Measurements from ENCODE around the gene CEP97. TPM values are rescaled to one million over a fixed set of nuclear protein-coding genes. Genes with fewer than 3 reads are reported as not detected.
"Not testable (repeated sequence)": the region's sequence is repeated elsewhere in the genome, so short reads cannot be mapped to it uniquely, and the experiment has no call there.

Gene CEP97
- total and polyA plus RNA-seq, 11 donors = 1.9 to 12.3 (median 6.8) TPM

DNA sequence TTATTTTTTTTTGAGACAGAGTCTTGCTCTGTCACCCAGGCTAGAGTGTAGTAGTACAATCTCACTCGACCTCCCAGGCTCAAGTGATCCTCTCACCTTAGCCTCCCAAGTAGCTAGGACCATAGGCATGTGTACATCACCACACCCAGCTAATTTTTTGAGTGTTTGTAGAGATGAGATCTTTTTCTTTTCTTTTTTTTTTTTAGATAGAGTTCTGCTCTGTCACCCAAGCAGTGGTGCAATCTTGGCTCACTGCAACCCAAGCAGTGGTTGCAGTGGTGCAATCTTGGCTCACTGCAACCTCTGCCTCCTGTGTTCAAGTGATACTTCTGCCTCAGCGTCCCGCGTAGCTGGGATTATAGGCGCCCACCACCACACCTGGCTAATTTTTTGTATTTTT is 5.2 kb downstream of the CEP97 start:
- no peak for DNase-seq
- H3K36me3 ChIP-seq = peaks cover 0 to 76% (median 62%) of the 10 kb centered on the region in 9 donors
- H3K27me3 ChIP-seq = no peaks in the 10 kb centered on the region
- intact Hi-C loops (cut with DNase I) = loop anchor here in 1 of 10 donors (5.0 kb wide), 2 partner anchors 42 to 48 kb away; partner anchors contain the start of genes NXPE3 and RPL24
- no peak for TF ChIP-seq POLR2A (IDR thresholded peaks at IDR 0.05)
- TF ChIP-seq, protein P1, sequence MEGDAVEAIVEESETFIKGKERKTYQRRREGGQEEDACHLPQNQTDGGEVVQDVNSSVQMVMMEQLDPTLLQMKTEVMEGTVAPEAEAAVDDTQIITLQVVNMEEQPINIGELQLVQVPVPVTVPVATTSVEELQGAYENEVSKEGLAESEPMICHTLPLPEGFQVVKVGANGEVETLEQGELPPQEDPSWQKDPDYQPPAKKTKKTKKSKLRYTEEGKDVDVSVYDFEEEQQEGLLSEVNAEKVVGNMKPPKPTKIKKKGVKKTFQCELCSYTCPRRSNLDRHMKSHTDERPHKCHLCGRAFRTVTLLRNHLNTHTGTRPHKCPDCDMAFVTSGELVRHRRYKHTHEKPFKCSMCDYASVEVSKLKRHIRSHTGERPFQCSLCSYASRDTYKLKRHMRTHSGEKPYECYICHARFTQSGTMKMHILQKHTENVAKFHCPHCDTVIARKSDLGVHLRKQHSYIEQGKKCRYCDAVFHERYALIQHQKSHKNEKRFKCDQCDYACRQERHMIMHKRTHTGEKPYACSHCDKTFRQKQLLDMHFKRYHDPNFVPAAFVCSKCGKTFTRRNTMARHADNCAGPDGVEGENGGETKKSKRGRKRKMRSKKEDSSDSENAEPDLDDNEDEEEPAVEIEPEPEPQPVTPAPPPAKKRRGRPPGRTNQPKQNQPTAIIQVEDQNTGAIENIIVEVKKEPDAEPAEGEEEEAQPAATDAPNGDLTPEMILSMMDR (IDR thresholded peaks at IDR 0.05) = no peak
- ATAC-seq = no peak
- H3K9me3 ChIP-seq = no peaks in the 10 kb centered on the region
- peaks cover 0 to 9% (median 5%) of the 10 kb centered on the region in 12 donors for H3K4me1 ChIP-seq
- no peak overlapping the region for H3K27ac ChIP-seq
- no peak overlapping the region for H3K4me3 ChIP-seq
- WGBS, 4 donors = 94 to 97% (median 97%) methylated on average over 5 of the region's 5 CpGs

DNA sequence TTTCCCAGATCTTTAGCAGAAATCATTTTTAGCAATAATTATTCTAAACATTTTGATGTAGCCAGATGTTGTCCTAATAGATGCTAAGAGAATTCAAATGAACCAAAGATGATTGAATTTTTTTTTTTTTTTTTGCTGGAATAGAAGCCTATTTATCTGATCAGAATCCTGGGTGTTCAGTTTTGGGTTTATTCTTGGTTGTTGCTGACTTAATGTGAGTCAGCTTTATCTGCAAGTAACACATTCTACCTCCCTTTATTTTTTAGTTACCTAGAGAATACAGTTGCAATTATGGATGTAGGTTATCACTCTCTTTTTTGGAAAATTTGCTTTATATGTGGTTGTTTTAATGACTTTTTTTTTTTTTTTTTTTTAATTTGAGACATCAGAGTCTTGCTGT is 6.4 kb downstream of the CEP97 start:
- H3K36me3 ChIP-seq = peaks cover 0 to 88% (median 74%) of the 10 kb centered on the region in 9 donors
- H3K9me3 ChIP-seq = no peaks in the 10 kb centered on the region
- H3K27ac ChIP-seq = no peak overlapping the region
- H3K4me1 ChIP-seq = peaks cover 0 to 4% (median 2%) of the 10 kb centered on the region in 12 donors
- ATAC-seq = no peak
- DNase-seq = no peak
- TF ChIP-seq POLR2A (IDR thresholded peaks at IDR 0.05) = no peak
- TF ChIP-seq, protein P1 (IDR thresholded peaks at IDR 0.05) = no peak
- no peaks in the 10 kb centered on the region for H3K27me3 ChIP-seq
- intact Hi-C loops (cut with DNase I) = no loop called here
- no peak overlapping the region for H3K4me3 ChIP-seq

DNA sequence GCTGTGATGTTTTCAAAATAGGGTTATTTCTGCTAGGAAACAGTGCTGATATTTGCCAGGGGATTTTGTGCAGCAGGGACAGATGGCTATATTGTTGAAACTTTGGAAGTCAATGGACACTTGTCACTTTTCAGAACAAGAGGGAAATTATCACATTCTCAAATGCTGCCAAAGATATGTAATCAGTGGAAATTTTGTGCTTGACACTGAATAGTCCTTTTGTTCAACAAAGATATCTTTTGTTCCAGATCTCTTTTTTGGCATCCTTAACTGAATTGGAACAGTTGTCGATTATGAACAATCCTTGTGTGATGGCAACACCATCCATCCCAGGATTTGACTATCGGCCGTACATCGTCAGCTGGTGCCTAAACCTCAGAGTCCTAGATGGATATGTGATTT is 7.8 kb downstream of the CEP97 start:
- TF ChIP-seq, protein P1 (IDR thresholded peaks at IDR 0.05) = no peak
- no peak for TF ChIP-seq POLR2A (IDR thresholded peaks at IDR 0.05)
- H3K4me1 ChIP-seq = no peaks in the 10 kb centered on the region
- no peak overlapping the region for H3K27ac ChIP-seq
- H3K4me3 ChIP-seq = no peak overlapping the region
- H3K27me3 ChIP-seq = no peaks in the 10 kb centered on the region
- intact Hi-C loops (cut with DNase I) = no loop called here
- 87 to 92% (median 89%) methylated on average over 4 of the region's 4 CpGs for WGBS, 4 donors
- peaks cover 0 to 98% (median 88%) of the 10 kb centered on the region in 9 donors for H3K36me3 ChIP-seq
- H3K9me3 ChIP-seq = no peaks in the 10 kb centered on the region
- DNase-seq = no peak
- ATAC-seq = no peak

DNA sequence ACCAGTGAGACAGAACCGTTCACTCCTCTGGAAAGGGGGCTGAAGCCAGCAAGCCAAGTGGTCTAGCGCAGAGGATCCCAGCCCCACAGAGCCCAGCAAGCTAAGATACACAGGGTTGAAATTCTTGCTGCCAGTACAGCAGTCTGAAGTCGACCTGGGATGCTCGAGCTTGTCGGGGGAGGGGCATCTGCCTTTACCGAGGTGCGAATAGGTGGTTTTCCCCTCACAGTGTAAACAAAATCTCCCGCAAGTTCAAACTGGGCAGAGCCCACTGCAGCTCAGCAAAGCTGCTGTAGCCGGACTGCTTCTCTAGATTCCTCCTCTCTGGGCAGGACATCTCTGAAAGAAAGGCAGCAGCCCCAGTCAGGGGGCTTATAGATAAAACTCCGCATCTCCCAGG is 11.4 kb downstream of the CEP97 start:
- no peak overlapping the region for H3K4me3 ChIP-seq
- DNase-seq (no peak), ATAC-seq (no peak)
- no peaks in the 10 kb centered on the region for H3K4me1 ChIP-seq
- intact Hi-C loops (cut with DNase I) = no loop called here
- H3K9me3 ChIP-seq = no peaks in the 10 kb centered on the region
- H3K27ac ChIP-seq = no peak overlapping the region
- peaks cover 0 to 63% (median 56%) of the 10 kb centered on the region in 9 donors for H3K36me3 ChIP-seq
- H3K27me3 ChIP-seq = no peaks in the 10 kb centered on the region
- TF ChIP-seq POLR2A (IDR thresholded peaks at IDR 0.05) = no peak
- TF ChIP-seq, protein P1 (IDR thresholded peaks at IDR 0.05) = no peak
- 95 to 99% (median 98%) methylated on average over 3 to 10 of the region's 10 CpGs for whole genome bisulfite sequencing, 4 donors

DNA sequence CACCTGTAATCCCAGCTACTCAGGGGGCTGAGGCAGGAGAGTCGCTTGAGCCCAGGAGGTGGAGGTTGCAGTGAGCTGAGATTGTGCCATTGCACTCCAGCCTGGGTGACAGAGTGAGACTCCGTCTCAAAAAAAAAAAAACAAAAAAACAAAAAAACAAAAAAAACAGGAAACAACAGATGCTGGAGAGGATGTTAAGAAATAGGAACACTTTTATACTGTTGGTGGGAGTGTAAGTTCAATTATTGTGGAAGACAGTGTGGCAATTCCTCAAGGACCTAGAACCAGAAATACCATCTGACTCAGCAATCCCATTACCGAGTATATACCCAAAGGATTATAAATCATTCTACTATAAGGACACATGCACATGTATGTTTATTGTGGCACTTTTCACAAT is 17.5 kb downstream of the CEP97 start:
- H3K36me3 ChIP-seq; H3K27ac ChIP-seq; DNase-seq; H3K27me3 ChIP-seq; H3K4me1 ChIP-seq; ATAC-seq; H3K4me3 ChIP-seq; H3K9me3 ChIP-seq; intact Hi-C loops (cut with DNase I): not testable (repeated sequence)
- WGBS, 4 donors = 82 to 89% (median 85%) methylated on average over 3 of the region's 3 CpGs

All from heart left ventricle (tissue), 16 donors.